ENCODE results near the gene APOBEC2. TPM values are rescaled to one million over a fixed set of nuclear protein-coding genes. Genes with fewer than 3 reads are reported as not detected.

Gene APOBEC2
- total RNA-seq, 2 donors from 2014 or later = not detected

DNA sequence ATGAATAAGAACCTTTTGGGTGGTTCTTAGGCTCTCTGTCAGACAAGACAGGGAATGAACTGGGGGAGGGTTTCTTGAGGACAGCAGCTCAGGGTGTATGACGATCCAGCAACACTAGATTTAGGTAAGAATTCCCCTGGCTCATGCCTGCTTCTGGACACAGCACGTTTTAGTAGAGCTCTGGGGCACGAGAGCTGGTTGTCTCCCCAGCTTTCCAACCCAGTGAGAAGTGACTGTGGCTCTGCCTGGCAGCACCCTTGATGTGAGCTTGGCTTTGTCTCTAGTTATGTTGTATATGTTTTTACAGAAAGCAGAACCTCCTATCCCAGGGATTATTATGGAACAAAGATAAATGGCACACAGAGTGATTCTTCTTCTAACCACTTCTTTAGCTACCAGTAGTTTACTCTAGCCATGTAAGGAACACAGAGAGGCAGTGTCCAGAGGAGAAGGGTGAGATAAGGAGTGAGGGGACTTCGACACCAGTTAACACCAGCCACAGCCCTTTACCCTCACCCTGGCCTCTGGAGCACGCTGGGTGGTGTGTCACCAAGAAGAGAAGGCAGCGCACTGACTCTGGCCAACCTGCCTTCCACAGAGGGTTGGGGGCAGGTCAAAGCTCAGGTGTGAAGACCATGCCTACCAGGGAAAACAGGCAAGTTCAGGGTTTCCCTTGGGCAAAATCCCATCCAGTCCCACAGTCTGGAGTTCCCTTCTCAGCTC is 3.9 kb downstream of the APOBEC2 start:
- H3K4me1 Mint-ChIP-seq = peaks cover 11% of the 10 kb centered on the region
- H3K27ac Mint-ChIP-seq = no peak overlapping the region
- no peaks in the 10 kb centered on the region for H3K9me3 ChIP-seq (ENCODE audit: control insufficient read depth, low read length, poor library complexity, severe bottlenecking)
- DNase-seq = no peak
- H3K27me3 Mint-ChIP-seq = no peaks in the 10 kb centered on the region
- ATAC-seq = no peak
- H3K36me3 Mint-ChIP-seq (ENCODE audit: low read depth) = peaks cover 7% of the 10 kb centered on the region
- no peak overlapping the region for H3K4me3 Mint-ChIP-seq

DNA sequence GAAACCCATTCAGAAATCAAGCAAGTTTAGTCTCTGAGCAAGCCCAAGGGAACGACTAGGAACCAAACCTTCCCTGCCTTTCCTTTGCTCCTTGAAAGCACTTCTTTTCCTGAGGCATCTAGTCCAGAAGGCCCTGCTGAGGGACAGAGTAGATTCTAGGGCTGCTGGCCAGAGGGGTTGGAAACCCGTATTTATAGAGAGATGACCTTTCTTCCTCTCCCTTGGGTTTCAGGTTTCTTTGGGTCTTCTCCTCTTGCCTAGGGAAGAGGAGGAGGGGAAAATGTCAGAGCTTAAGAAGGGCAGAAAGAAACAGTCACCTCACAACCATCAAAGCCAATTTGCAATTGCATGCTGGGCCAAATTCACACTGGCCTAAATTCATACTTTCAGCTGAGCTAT is 5.8 kb downstream of the APOBEC2 start:
- no peak for ATAC-seq
- no peak for DNase-seq
- peaks cover 9% of the 10 kb centered on the region for H3K36me3 Mint-ChIP-seq (ENCODE audit: low read depth)
- no peaks in the 10 kb centered on the region for H3K27me3 Mint-ChIP-seq
- peaks cover 5% of the 10 kb centered on the region for H3K4me1 Mint-ChIP-seq
- no peak overlapping the region for H3K27ac Mint-ChIP-seq
- H3K4me3 Mint-ChIP-seq = no peak overlapping the region
- no peaks in the 10 kb centered on the region for H3K9me3 ChIP-seq (ENCODE audit: control insufficient read depth, low read length, poor library complexity, severe bottlenecking)

DNA sequence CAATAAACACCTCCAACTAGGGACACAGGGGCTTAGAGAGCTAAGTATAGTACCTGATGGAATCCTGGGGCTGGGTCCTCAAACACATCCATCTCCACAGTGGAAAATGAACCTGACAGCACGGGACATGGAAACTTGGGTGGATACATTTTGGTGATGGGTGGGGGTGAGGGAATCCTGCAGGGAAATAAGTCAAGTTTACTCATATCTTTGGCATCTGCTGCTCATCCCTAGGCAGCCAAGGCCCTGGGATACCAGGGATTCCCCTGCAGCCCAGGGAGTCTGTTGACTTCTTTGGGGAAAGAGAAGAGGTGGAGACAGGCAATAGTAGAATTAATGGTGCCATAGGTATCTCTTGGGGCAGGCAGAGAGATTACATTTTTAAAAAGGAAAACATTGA is 6.6 kb downstream of the APOBEC2 start:
- no peaks in the 10 kb centered on the region for H3K9me3 ChIP-seq (ENCODE audit: control insufficient read depth, low read length, poor library complexity, severe bottlenecking)
- H3K4me1 Mint-ChIP-seq = peaks cover 5% of the 10 kb centered on the region
- DNase-seq (no peak), ATAC-seq (no peak)
- H3K4me3 Mint-ChIP-seq = no peak overlapping the region
- peak overlapping the region; percentile 27 for H3K27ac Mint-ChIP-seq
- peaks cover 9% of the 10 kb centered on the region for H3K36me3 Mint-ChIP-seq (ENCODE audit: low read depth)
- H3K27me3 Mint-ChIP-seq = no peaks in the 10 kb centered on the region

DNA sequence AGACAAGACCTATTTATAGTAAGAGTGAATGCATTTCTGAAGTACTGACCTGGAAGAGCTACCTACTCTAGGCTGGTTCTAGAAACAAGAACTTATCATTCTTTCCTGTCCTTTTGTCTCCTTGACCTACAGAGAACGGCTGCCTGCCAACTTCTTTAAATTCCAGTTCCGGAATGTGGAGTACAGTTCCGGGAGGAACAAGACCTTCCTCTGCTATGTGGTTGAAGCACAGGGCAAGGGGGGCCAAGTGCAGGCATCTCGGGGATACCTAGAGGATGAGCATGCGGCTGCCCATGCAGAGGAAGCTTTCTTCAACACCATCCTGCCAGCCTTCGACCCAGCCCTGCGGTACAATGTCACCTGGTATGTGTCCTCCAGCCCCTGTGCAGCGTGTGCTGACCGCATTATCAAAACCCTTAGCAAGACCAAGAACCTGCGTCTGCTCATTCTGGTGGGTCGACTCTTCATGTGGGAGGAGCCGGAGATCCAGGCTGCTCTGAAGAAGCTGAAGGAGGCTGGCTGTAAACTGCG is 8.3 kb downstream of the APOBEC2 start:
- no peak overlapping the region for H3K27ac Mint-ChIP-seq
- no peak overlapping the region for H3K4me3 Mint-ChIP-seq
- H3K27me3 Mint-ChIP-seq = no peaks in the 10 kb centered on the region
- H3K4me1 Mint-ChIP-seq = peaks cover 5% of the 10 kb centered on the region
- ATAC-seq = no peak
- no peak for DNase-seq
- H3K9me3 ChIP-seq (ENCODE audit: control insufficient read depth, low read length, poor library complexity, severe bottlenecking) = no peaks in the 10 kb centered on the region
- H3K36me3 Mint-ChIP-seq (ENCODE audit: low read depth) = peaks cover 4% of the 10 kb centered on the region

DNA sequence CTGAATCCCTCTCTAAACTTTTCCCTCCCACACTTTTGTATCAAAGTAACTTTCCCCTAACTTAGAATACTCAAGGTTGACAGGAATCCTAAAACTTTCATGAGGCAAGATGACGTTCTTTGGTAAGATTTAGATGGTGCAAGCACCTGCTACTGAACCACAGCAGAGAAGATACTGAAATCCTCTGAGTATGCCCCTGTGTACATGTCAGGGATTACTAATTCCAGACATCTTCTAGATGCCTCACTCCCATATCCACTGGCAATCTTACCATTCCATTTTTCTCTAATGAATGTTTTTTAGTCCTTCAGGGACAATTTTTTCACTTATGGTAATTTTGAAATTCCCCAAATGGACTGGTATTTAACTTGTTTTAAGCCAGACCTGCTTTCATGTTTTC is 9.1 kb downstream of the APOBEC2 start:
- no peaks in the 10 kb centered on the region for H3K27me3 Mint-ChIP-seq
- ATAC-seq (no peak), DNase-seq (no peak)
- H3K4me3 Mint-ChIP-seq = no peak overlapping the region
- H3K27ac Mint-ChIP-seq = no peak overlapping the region
- peaks cover 8% of the 10 kb centered on the region for H3K36me3 Mint-ChIP-seq (ENCODE audit: low read depth)
- no peaks in the 10 kb centered on the region for H3K9me3 ChIP-seq (ENCODE audit: control insufficient read depth, low read length, poor library complexity, severe bottlenecking)
- H3K4me1 Mint-ChIP-seq = peaks cover 9% of the 10 kb centered on the region

DNA sequence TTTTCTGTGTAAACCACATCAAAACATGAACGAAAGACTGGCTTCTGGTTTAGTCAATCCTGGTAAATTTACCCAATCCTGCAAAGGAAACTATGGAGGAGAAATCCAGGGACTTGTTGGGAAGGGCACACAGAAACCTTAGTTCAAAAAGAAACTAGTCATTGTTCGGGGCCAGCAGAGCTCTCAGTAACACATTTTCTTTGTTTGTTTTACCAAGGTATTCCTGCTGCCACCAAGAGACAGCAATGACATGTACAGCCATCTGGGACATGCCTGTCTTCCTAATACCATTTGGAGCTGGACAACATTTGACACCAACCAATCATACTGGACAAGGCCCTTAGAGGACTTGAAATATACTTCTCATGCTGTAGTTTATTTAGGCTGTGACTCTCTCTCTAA is 10.9 kb downstream of the APOBEC2 start:
- Mint-ChIP-seq H3K4me3 (no peak overlapping the region), H3K27ac (no peak overlapping the region), H3K4me1 (peaks cover 15% of the 10 kb centered on the region), H3K27me3 (no peaks in the 10 kb centered on the region), H3K36me3 (ENCODE audit: low read depth) (peaks cover 12% of the 10 kb centered on the region)
- ATAC-seq (no peak), DNase-seq (no peak)
- H3K9me3 ChIP-seq (ENCODE audit: control insufficient read depth, low read length, poor library complexity, severe bottlenecking) = no peaks in the 10 kb centered on the region

DNA sequence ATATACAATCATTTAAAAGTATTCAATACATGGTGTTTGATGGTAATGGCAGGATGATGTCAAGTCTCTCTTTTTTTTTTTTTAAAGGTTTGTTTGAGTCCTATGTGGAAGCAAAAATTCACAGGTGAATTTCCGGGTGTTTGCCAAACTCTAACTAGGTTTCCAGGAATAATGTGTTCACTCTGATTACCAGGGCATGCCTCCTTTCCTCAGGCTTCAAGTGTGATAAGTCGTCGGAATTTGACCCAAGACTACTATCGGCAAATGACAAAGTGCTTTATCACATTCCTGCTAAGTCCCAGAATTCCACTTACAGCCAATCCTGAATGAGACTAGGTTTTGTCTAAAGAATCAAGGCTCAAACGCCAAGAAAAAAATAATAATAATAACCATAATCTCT is 11.8 kb downstream of the APOBEC2 start:
- no peak overlapping the region for H3K4me3 Mint-ChIP-seq
- no peak overlapping the region for H3K27ac Mint-ChIP-seq
- no peak for ATAC-seq
- no peaks in the 10 kb centered on the region for H3K27me3 Mint-ChIP-seq
- no peaks in the 10 kb centered on the region for H3K9me3 ChIP-seq (ENCODE audit: control insufficient read depth, low read length, poor library complexity, severe bottlenecking)
- DNase-seq = no peak
- H3K36me3 Mint-ChIP-seq (ENCODE audit: low read depth) = peaks cover 12% of the 10 kb centered on the region
- peaks cover 14% of the 10 kb centered on the region for H3K4me1 Mint-ChIP-seq

DNA sequence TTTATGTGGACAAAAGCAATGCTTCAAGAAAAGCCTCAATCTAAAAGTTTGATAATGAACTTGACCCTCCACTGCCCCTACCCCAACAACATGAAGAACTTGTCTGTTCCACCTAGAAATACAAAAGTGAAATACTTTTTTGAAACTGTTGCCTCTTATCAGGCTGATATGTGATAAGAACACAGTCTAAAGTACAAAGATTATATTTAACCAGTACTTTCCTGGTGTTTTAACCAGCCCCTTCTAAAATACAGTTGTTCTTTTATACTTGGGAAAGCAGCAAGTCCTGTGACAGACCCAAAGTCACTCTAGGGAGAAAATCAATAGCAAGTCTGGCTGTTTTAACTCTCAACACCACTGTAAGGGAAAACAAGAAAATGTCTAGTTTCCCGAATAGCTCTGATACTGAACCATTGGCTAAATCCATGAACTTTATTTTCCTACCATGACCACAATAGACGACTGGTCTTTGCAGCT is 12.6 kb downstream of the APOBEC2 start:
- H3K4me3 Mint-ChIP-seq = no peak overlapping the region
- H3K4me1 Mint-ChIP-seq = peaks cover 12% of the 10 kb centered on the region
- no peaks in the 10 kb centered on the region for H3K27me3 Mint-ChIP-seq
- no peaks in the 10 kb centered on the region for H3K9me3 ChIP-seq (ENCODE audit: control insufficient read depth, low read length, poor library complexity, severe bottlenecking)
- H3K36me3 Mint-ChIP-seq (ENCODE audit: low read depth) = peaks cover 12% of the 10 kb centered on the region
- ATAC-seq = no peak
- no peak for DNase-seq
- H3K27ac Mint-ChIP-seq = no peak overlapping the region

DNA sequence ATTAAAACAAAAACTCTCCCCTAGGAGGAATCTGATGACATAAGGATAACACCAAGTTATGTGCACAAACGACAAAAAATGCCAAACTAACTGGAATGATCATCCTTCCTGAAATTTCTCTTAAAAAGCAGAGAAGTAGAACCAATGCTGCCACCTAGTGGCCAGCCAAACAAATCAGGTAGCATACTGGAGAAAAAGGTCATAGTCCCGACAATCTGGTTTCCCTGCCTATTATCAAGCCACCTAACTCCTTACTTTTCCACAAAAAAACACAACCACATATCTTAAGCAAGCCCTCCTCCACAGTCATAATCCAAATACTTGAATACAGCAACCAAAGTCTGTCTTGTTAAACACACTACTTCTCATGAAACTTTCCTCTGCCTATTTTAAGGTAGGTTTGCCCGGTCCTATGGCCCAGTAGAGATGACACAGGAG is 13.9 kb downstream of the APOBEC2 start:
- no peaks in the 10 kb centered on the region for H3K9me3 ChIP-seq (ENCODE audit: control insufficient read depth, low read length, poor library complexity, severe bottlenecking)
- H3K27ac Mint-ChIP-seq = peak overlapping the region; percentile 86
- DNase-seq = peak; percentile 32 to 51 (median 43)
- H3K36me3 Mint-ChIP-seq (ENCODE audit: low read depth) = peaks cover 11% of the 10 kb centered on the region
- H3K4me3 Mint-ChIP-seq = no peak overlapping the region
- H3K4me1 Mint-ChIP-seq = peaks cover 24% of the 10 kb centered on the region
- ATAC-seq = no peak
- H3K27me3 Mint-ChIP-seq = no peaks in the 10 kb centered on the region

DNA sequence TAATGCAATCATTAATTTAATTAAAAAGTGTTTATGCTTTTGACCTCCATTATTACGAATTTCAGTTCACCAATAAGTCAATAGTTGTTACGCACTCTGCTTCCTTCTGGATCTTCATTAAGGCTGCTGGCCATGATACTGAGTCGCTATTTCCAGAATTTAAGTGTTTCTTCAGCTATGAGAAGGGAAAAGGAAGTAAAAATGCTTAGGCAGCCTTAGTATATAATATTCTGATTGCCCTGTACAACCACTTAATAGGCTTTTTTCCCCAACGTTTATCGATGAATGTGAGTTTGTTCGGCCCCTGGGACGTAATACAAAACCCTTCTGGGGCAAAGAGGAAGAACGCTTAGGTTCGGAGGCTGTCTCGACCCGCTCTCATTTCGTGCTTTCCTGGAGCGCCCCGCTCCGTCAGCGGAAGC is 18.5 kb downstream of the APOBEC2 start:
- H3K4me3 Mint-ChIP-seq = peak overlapping the region; percentile 96
- DNase-seq = no peak
- ATAC-seq = no peak
- peak overlapping the region; percentile 98 for H3K27ac Mint-ChIP-seq
- H3K4me1 Mint-ChIP-seq = peaks cover 50% of the 10 kb centered on the region
- H3K27me3 Mint-ChIP-seq = no peaks in the 10 kb centered on the region
- peaks cover 12% of the 10 kb centered on the region for H3K36me3 Mint-ChIP-seq (ENCODE audit: low read depth)
- no peaks in the 10 kb centered on the region for H3K9me3 ChIP-seq (ENCODE audit: control insufficient read depth, low read length, poor library complexity, severe bottlenecking)

DNA sequence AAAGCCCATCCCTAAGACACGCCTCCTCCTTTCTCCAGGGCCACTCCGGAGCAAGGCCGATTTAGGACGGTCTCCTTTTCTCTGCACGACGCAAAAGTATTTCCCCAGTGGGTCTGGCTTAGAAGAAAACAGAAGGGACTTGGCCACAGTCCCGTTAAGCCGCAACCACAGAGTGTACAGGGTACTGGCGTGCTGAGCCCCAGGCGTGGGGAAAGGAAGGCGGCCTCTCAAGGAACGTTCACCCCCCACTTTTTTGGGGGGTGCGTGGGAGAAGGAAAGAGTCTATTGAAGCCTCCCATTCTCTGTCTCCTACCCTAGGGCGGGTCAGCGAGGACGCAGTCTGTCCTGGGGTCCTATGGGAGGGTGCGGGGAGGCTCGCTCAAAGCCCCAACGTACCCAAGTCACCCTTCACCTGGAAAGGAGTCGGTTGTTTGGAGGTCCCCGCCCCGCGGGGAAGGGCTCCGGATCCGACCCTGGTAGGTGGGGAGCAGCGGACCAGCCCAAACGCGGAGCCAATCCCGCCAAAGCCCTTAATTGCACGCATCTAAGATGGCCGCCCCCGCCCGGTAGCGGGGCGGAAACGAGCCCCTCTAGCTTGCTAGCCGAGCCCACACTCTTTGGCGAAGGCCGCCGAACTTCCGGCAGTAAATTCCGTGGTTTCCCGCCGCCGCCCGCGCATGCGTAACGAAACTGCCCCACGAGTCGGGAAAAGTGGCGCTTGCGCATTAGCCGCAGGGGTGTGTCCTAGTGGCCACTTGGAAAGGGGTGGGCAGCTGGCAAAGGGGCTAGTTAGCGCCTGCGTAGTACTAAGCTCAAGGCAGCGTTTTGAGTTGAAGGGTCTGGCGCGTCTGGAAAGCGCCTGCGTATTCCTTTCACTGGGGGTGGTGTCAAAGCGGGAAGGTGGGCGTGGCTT is 19.2 kb downstream of the APOBEC2 start, which contains the start of gene OARD1:
Gene OARD1, minus strand, starts transcription at position 434 of the 913 bp plus-strand sequence. CDS start 722 bp downstream, outside the sequence.
- DNase-seq (peak; percentile 98 to 99 (median 99)), ATAC-seq (peak; percentile 78)
- no peaks in the 10 kb centered on the region for H3K9me3 ChIP-seq (ENCODE audit: control insufficient read depth, low read length, poor library complexity, severe bottlenecking)
- H3K27me3 Mint-ChIP-seq = no peaks in the 10 kb centered on the region
- H3K4me3 Mint-ChIP-seq = peak within 1 kb of the TSS; percentile 96
- peaks cover 7% of the 10 kb centered on the region for H3K36me3 Mint-ChIP-seq (ENCODE audit: low read depth)
- peaks cover 44% of the 10 kb centered on the region for H3K4me1 Mint-ChIP-seq
- peak within 1 kb of the TSS; percentile 98 for H3K27ac Mint-ChIP-seq

DNA sequence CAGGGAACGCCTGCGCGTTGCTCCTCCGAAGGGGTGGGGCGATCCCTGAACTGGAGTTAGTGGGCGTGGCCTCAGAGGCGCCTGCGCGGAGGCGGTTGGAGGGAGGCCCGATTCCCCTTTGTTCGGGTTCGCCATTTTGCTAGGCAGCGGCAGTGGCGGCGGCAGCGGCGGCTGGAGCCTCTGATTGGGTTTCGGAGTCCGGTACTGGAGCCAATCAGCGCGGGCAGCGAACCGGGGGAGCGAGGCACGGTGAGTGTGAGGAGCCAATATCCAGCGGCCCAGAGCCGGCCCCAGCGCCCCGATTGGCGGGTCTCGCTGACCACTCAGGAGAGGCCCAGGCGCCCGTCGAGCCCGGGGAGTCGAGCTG is 19.8 kb downstream of the APOBEC2 start, which contains the start of gene NFYA:
Gene NFYA, plus strand, starts transcription at position 139 of the 367 bp plus-strand sequence. CDS start 6,116 bp downstream, outside the sequence.
- Mint-ChIP-seq H3K27ac (peak within 1 kb of the TSS; percentile 98), H3K27me3 (no peaks in the 10 kb centered on the region), H3K4me1 (peaks cover 39% of the 10 kb centered on the region), H3K4me3 (peak within 1 kb of the TSS; percentile 97), H3K36me3 (ENCODE audit: low read depth) (peaks cover 4% of the 10 kb centered on the region)
- DNase-seq = peak; percentile 99 to 100 (median 100)
- ATAC-seq = peak; percentile 71
- no peaks in the 10 kb centered on the region for H3K9me3 ChIP-seq (ENCODE audit: control insufficient read depth, low read length, poor library complexity, severe bottlenecking)
